GM11168 (cell line): ENCODE results near the gene DAAM1.

ENCODE experiments used
- in situ Hi-C: fragments of 300-500 bp; cut with MboI; formaldehyde crosslinking; loops from one replicate; pipeline ENCODE4 v1.12.0; 2022; ENCODE audit warnings: low sequenced_read_pairs; ENCODE audit not compliant: unreplicated experiment

DAAM1 gene

GRCh38 chr14:59398841-59399240, 210.4 kb downstream of the DAAM1 start:
- in situ Hi-C loops, result no loop called here

- in situ Hi-C loops, result no loop called here
Measured at GRCh38 chr14:59406454-59407245, 218.2 kb downstream of the DAAM1 start.

- in situ Hi-C loops, result no loop called here
Measured at GRCh38 chr14:59407246-59408010, 219.0 kb downstream of the DAAM1 start.

- in situ Hi-C loops, result no loop called here
Measured at GRCh38 chr14:59415836-59416602, 227.6 kb downstream of the DAAM1 start.

- in situ Hi-C loops, result no loop called here
Measured at GRCh38 chr14:59417311-59417710, 228.8 kb downstream of the DAAM1 start.

GRCh38 chr14:59419303-59419702, 230.8 kb downstream of the DAAM1 start:
- in situ Hi-C loops, result no loop called here
